Right lobe of liver (tissue), 4 donors: ENCODE data around the gene EARS2.

Experiments used
- CTCF ChIP-seq, 4 donors: fragments of 200-600 bp in 3 of 4; fragments of 450-650 bp in 1 of 4; IDR thresholded peaks; one replicate each; pipeline versions ENCODE4 v1.5.1 to v1.8.0; 2016 to 2022; ENCODE audit warnings: antibody characterized with exemption in 4 of 4, mild to moderate bottlenecking in 2 of 4
- POLR2A ChIP-seq: fragments of 450-650 bp; IDR thresholded peaks from one replicate; pipeline ENCODE4 v1.6.1; 2017; ENCODE audit warnings: antibody characterized with exemption, mild to moderate bottlenecking
- donor health status: DM: no; HTN: no; CAD: no.
- donor health status: DM: no; HTN: no; CAD: no.
- donor health status: DM: no; HTN: yes; CAD: no.

DNA sequence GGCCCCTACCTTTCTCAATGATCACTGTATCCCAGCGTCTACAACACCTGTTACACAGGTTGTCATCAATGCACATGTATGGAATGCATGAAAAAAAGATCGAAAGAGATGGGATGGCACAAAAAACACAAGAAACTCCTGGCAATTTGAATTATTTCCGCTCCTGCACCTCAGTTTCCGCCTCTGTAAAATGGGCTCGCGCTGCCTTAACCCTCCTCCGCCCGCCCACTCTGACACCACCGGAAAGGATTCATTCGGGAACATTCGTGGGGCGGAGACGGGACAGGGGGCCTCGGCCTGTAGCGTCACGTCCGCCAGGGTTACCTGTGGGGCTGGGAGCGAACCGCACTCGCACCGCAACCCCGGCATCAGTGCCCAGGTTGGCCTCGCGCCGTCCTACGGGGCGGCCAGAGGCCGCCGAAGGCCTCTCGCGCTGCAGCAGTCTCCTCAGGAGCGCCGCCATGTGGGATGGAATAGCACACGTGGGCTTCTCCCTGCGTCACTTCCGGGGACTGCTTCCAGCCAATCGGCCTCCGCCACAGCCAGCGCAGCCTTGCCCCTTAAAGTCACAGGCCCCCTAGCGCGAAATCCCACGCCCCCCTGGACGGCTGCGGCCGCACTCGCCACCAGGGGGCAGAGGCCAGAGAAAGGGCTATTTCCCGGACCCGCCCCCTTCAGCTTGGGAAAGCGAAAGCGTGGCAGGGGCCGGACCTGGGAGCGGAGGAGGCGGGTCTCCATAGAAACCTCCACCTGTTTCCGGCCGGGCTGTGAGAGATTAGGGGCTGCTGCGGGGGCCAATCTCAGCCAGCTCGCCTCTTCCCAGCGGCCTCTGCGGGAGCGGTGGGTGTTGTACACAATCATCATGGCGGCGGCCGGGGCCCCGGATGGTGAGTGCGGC is at the start of gene EARS2, which contains the start of gene UBFD1:
- peak; percentile 98 to 99 (median 98) for TF ChIP-seq CTCF (IDR thresholded peaks at IDR 0.05)
- peak; percentile 69 for TF ChIP-seq POLR2A
